HepG2 (cell line): Measurements from ENCODE around the gene STX4. TPM values are rescaled to one million over a fixed set of nuclear protein-coding genes. Genes with fewer than 3 reads are reported as not detected.

Experiments used
- AGO2 ChIP-seq: fragments of 200-400 bp; formaldehyde crosslinking; optimal IDR thresholded peaks from 2 replicates; pipeline ENCODE3; 2017; ENCODE audit warnings: mild to moderate bottlenecking, low read depth, low read length, moderate library complexity
- CENPT ChIP-seq: sonication (generic); formaldehyde crosslinking; IDR thresholded peaks from 2 replicates; pipeline ENCODE4 v1.8.0; 2022; ENCODE audit warnings: low read depth, mild to moderate bottlenecking, moderate library complexity, missing genetic modification reagents
- DNMT3B ChIP-seq: conservative IDR thresholded peaks from 2 replicates; pipeline ENCODE4 v1.6.1; 2016; ENCODE audit warnings: missing biosample characterization, control low read depth
- FOXJ3 ChIP-seq: sonication (generic); formaldehyde crosslinking; IDR thresholded peaks from 2 replicates; pipeline ENCODE4 v1.4.0; 2020; ENCODE audit warnings: missing genetic modification reagents, mild to moderate bottlenecking, borderline replicate concordance
- HNRNPK ChIP-seq: fragments of 200-400 bp; formaldehyde crosslinking; IDR thresholded peaks from 2 replicates; pipeline ENCODE4 v1.6.1; 2018; ENCODE audit warnings: low read length, low read depth, moderate library complexity, mild to moderate bottlenecking; ENCODE audit not compliant: poor library complexity, severe bottlenecking
- KDM5A ChIP-seq: fragments of 200-600 bp; sonication (generic); IDR thresholded peaks from 2 replicates; pipeline ENCODE4 v1.7.0; 2018; ENCODE audit warnings: antibody characterized with exemption, mild to moderate bottlenecking, low read length, borderline replicate concordance
- KLF16 ChIP-seq, 2 experiments: sonication (generic) in 1 of 2; formaldehyde crosslinking in 1 of 2; IDR thresholded peaks; 2 replicates each; pipeline versions ENCODE4 v1.6.1 to v1.8.0; 2016 to 2023; ENCODE audit warnings: missing genetic modification reagents in 2 of 2, missing compliant biosample characterization in 1 of 2
- NR3C1 ChIP-seq: sonication (generic); formaldehyde crosslinking; IDR thresholded peaks from 2 replicates; pipeline ENCODE4 v1.4.0; 2020; ENCODE audit warnings: missing genetic modification reagents
- RAD51 ChIP-seq: fragments of 450-650 bp; IDR thresholded peaks from 2 replicates; pipeline ENCODE4 v1.6.1; 2016; ENCODE audit warnings: borderline replicate concordance
- RARA ChIP-seq: IDR thresholded peaks from 2 replicates; pipeline ENCODE4 v1.6.1; 2016; ENCODE audit warnings: missing genetic modification reagents, missing compliant biosample characterization
- RELA ChIP-seq: sonication (generic); formaldehyde crosslinking; IDR thresholded peaks from 2 replicates; pipeline ENCODE4 v1.4.0; 2020; ENCODE audit warnings: missing genetic modification reagents
- RXRA ChIP-seq: sonication (generic); formaldehyde crosslinking; IDR thresholded peaks from 2 replicates; pipeline ENCODE4 v1.5.1; 2020; ENCODE audit warnings: missing genetic modification reagents
- SP2 ChIP-seq: sonication (generic); formaldehyde crosslinking; IDR thresholded peaks from 2 replicates; pipeline ENCODE4 v1.5.1; 2020; ENCODE audit warnings: mild to moderate bottlenecking, missing genetic modification reagents
- STAG1 ChIP-seq: sonication (generic); formaldehyde crosslinking; IDR thresholded peaks from 2 replicates; pipeline ENCODE4 v1.4.0; 2020; ENCODE audit warnings: missing genetic modification reagents
- TBL1XR1 ChIP-seq: fragments of 150-350 bp; IDR thresholded peaks from 2 replicates; pipeline ENCODE4 v1.6.1; 2014; ENCODE audit warnings: borderline replicate concordance, low read length; ENCODE audit not compliant: partially characterized antibody
- TOPORS ChIP-seq: sonication (generic); formaldehyde crosslinking; IDR thresholded peaks from 2 replicates; pipeline ENCODE4 v1.8.0; 2023; ENCODE audit warnings: mild to moderate bottlenecking, missing genetic modification reagents
- ZFYVE20 ChIP-seq: sonication (generic); formaldehyde crosslinking; IDR thresholded peaks from 2 replicates; pipeline ENCODE4 v1.8.0; 2023; ENCODE audit warnings: low read depth, mild to moderate bottlenecking, moderate library complexity, missing genetic modification reagents, borderline replicate concordance
- ZIK1 ChIP-seq: sonication (generic); formaldehyde crosslinking; IDR thresholded peaks from 2 replicates; pipeline ENCODE4 v1.5.0; 2020; ENCODE audit warnings: mild to moderate bottlenecking, low read depth, missing genetic modification reagents, borderline replicate concordance
- ZNF24 ChIP-seq: fragments of 450-650 bp; IDR thresholded peaks from 2 replicates; pipeline ENCODE4 v1.6.1; 2017; ENCODE audit warnings: antibody characterized with exemption, mild to moderate bottlenecking
- ZNF317 ChIP-seq: sonication (generic); formaldehyde crosslinking; IDR thresholded peaks from 2 replicates; pipeline ENCODE4 v1.5.0; 2020; ENCODE audit warnings: mild to moderate bottlenecking, missing genetic modification reagents
- ZNF337 ChIP-seq: sonication (generic); formaldehyde crosslinking; IDR thresholded peaks from 2 replicates; pipeline ENCODE4 v1.5.1; 2020; ENCODE audit warnings: missing genetic modification reagents, low read depth, mild to moderate bottlenecking, borderline replicate concordance
- ZNF33A ChIP-seq: sonication (generic); formaldehyde crosslinking; IDR thresholded peaks from 2 replicates; pipeline ENCODE4 v1.5.1; 2020; ENCODE audit warnings: missing genetic modification reagents, mild to moderate bottlenecking, moderate library complexity, borderline replicate concordance
- ZNF431 ChIP-seq: sonication (generic); formaldehyde crosslinking; IDR thresholded peaks from 2 replicates; pipeline ENCODE4 v1.9.0; 2022; ENCODE audit warnings: missing genetic modification reagents, low read depth, mild to moderate bottlenecking, borderline replicate concordance
- ZNF724P ChIP-seq: sonication (generic); formaldehyde crosslinking; IDR thresholded peaks from 2 replicates; pipeline ENCODE4 v1.8.0; 2022; ENCODE audit warnings: missing genetic modification reagents, borderline replicate concordance
- ZNF737 ChIP-seq: sonication (generic); formaldehyde crosslinking; IDR thresholded peaks from 2 replicates; pipeline ENCODE4 v1.5.0; 2020; ENCODE audit warnings: missing genetic modification reagents, mild to moderate bottlenecking, borderline replicate concordance
- ZNF747 ChIP-seq: sonication (generic); formaldehyde crosslinking; IDR thresholded peaks from 2 replicates; pipeline ENCODE4 v1.8.1; 2023; ENCODE audit warnings: missing genetic modification reagents, mild to moderate bottlenecking, borderline replicate concordance
- ZNF781 ChIP-seq: sonication (generic); formaldehyde crosslinking; IDR thresholded peaks from 2 replicates; pipeline ENCODE4 v1.5.1; 2020; ENCODE audit warnings: borderline replicate concordance, mild to moderate bottlenecking, missing genetic modification reagents; ENCODE audit errors: not compliant biosample characterization
- ZNF83 ChIP-seq: sonication (generic); formaldehyde crosslinking; IDR thresholded peaks from 2 replicates; pipeline ENCODE4 v1.4.0; 2020; ENCODE audit warnings: missing genetic modification reagents, mild to moderate bottlenecking, borderline replicate concordance
- ZNF841 ChIP-seq: sonication (generic); formaldehyde crosslinking; IDR thresholded peaks from 2 replicates; pipeline ENCODE4 v1.8.1; 2023; ENCODE audit warnings: missing genetic modification reagents, borderline replicate concordance
- ZSCAN30 ChIP-seq: sonication (generic); formaldehyde crosslinking; IDR thresholded peaks from 2 replicates; pipeline ENCODE4 v1.5.0; 2020; ENCODE audit warnings: mild to moderate bottlenecking, missing genetic modification reagents
- polyA plus RNA-seq, 8 experiments: library from polyadenylated mRNA; depleted of rRNA in 3 of 8; stranded (reverse) in 7 of 8; unstranded in 1 of 8; fragments of >200 nt; fragmentation: Illumina TruSeq in 4 of 8; extraction: Trizol in 4 of 8; gene quantifications; 2 replicates each; pipeline versions ENCODE4 v1.2.1 to v1.2.3, GENCODE V29; 2011 to 2016; ENCODE audit warnings: low read depth in 4 of 8, missing spikeins in 1 of 8, mixed read lengths in 1 of 8; ENCODE audit not compliant: insufficient read depth in 1 of 8
- total RNA-seq, 5 experiments: library from RNA; depleted of rRNA; stranded (reverse); fragments of >200 nt; fragmentation: Illumina TruSeq; extraction: Trizol; gene quantifications; 2 replicates each; pipeline ENCODE4 v1.2.3, GENCODE V29; 2016; ENCODE audit warnings: low read depth in 1 of 5
- TF ChIP-seq, protein P1 (sequence below): conservative IDR thresholded peaks from 2 replicates; pipeline ENCODE4 v1.6.1; 2018; ENCODE audit warnings: missing genetic modification reagents

The STX4 gene
- total and polyA plus RNA-seq, 2 of the 13 experiments (the other 11 are each of a cell fraction or from before 2014, with no cell fraction given): 29.2 to 34.6 TPM

DNA sequence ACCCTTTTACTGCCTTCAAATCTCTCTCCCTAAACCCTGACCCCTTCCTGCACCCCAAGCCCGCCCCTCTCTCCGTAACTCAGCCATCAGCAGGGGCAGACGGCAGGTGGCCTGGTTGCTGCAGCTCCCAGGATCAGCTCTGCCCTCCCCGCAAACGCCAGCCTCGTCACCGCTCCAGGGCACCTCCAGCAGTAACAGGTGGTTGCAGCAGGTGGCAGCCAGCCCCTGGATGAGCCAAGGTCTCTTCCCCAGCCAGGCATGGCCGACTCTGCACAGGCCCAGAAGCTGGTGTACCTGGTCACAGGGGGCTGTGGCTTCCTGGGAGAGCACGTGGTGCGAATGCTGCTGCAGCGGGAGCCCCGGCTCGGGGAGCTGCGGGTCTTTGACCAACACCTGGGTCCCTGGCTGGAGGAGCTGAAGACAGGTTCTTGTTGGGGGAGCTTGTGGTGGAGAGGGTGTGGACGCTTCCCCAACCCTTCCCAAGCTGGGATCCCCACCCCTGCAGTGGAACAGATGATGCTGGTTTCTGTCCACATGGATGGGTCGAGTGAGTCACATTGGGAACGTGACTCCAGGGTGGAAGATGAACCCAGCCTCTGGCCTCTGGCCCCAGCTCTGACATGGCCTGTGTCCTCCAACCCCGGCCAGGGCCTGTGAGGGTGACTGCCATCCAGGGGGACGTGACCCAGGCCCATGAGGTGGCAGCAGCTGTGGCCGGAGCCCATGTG, 47.8 kb upstream of the STX4 start (continued):
- peak; percentile 69; the same call in 1 of the 2 replicates for TF ChIP-seq ZIK1 (CRISPR knock-in tag)
- TF ChIP-seq HNRNPK: no peak
- 0 out of 2 replicates have a peak, but pooled peaks have one; percentile 50 for TF ChIP-seq SP2 (CRISPR knock-in tag)
- TF ChIP-seq RAD51: no peak
- TF ChIP-seq NR3C1 (CRISPR knock-in tag): no peak
- no peak for TF ChIP-seq TBL1XR1
- TF ChIP-seq, protein P1, sequence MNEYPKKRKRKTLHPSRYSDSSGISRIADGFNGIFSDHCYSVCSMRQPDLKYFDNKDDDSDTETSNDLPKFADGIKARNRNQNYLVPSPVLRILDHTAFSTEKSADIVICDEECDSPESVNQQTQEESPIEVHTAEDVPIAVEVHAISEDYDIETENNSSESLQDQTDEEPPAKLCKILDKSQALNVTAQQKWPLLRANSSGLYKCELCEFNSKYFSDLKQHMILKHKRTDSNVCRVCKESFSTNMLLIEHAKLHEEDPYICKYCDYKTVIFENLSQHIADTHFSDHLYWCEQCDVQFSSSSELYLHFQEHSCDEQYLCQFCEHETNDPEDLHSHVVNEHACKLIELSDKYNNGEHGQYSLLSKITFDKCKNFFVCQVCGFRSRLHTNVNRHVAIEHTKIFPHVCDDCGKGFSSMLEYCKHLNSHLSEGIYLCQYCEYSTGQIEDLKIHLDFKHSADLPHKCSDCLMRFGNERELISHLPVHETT (CRISPR knock-in tag): 0 out of 2 replicates have a peak, but pooled peaks have one; percentile 55
- no peak; the same call in 1 of the 2 replicates for TF ChIP-seq ZNF431 (CRISPR knock-in tag)
- peak; percentile 35 to 51; a peak in 2 of 4 replicates for TF ChIP-seq KLF16 (CRISPR knock-in tag; IDR thresholded peaks at IDR 0.05)
- TF ChIP-seq FOXJ3 (CRISPR knock-in tag): no peak
- no peak for TF ChIP-seq ZNF841 (CRISPR knock-in tag)
- peak; percentile 98 for TF ChIP-seq STAG1 (CRISPR knock-in tag)
- TF ChIP-seq ZSCAN30 (CRISPR knock-in tag): no peak
- TF ChIP-seq AGO2: no peak
- TF ChIP-seq ZNF33A (CRISPR knock-in tag): no peak
- TF ChIP-seq ZNF747 (CRISPR knock-in tag): peak; percentile 80
- no peak for TF ChIP-seq CENPT (CRISPR knock-in tag)
- TF ChIP-seq ZNF781 (CRISPR knock-in tag): no peak
- TF ChIP-seq RXRA (CRISPR knock-in tag): no peak; the same call in 1 of the 2 replicates
- no peak for TF ChIP-seq ZNF24
- TF ChIP-seq RARA: no peak
- peak; percentile 91; the same call in 1 of the 2 replicates for TF ChIP-seq TOPORS (CRISPR knock-in tag)
- no peak for TF ChIP-seq DNMT3B
- peak; percentile 37; the same call in 1 of the 2 replicates for TF ChIP-seq KDM5A
- peak; percentile 68; the same call in 1 of the 2 replicates for TF ChIP-seq ZNF724P (CRISPR knock-in tag)
- peak; percentile 75; the same call in 1 of the 2 replicates for TF ChIP-seq ZNF337 (CRISPR knock-in tag)
- TF ChIP-seq ZNF83 (CRISPR knock-in tag): no peak
- TF ChIP-seq ZNF737 (CRISPR knock-in tag): peak; percentile 52; the same call in 1 of the 2 replicates
- TF ChIP-seq ZNF317 (CRISPR knock-in tag): no peak; the same call in 1 of the 2 replicates
- TF ChIP-seq RELA (CRISPR knock-in tag): no peak; the same call in 1 of the 2 replicates
- 0 out of 2 replicates have a peak, but pooled peaks have one; percentile 72 for TF ChIP-seq ZFYVE20 (CRISPR knock-in tag)
